K562 (cell line): ENCODE measurements around the gene RXFP1. TPM values are rescaled to one million over a fixed set of nuclear protein-coding genes. Genes with fewer than 3 reads are reported as not detected.

Source experiments
- CBX1 ChIP-seq: sonication (generic); IDR thresholded peaks from 2 replicates; pipeline ENCODE4 v1.6.1; 2016; ENCODE audit warnings: antibody characterized with exemption, low read depth, mild to moderate bottlenecking
- DLX4 ChIP-seq: fragments of 250-450 bp; sonication (Bioruptor Pico); IDR thresholded peaks from 2 replicates; pipeline ENCODE4 v1.6.1; 2021; ENCODE audit warnings: mild to moderate bottlenecking
- E4F1 ChIP-seq: fragments of 250-450 bp; sonication (Bioruptor Pico); IDR thresholded peaks from 2 replicates; pipeline ENCODE4 v1.5.0; 2021; ENCODE audit warnings: mild to moderate bottlenecking, borderline replicate concordance
- MYC ChIP-seq, 2 experiments: fragments of 250-450 bp in 1 of 2; sonication (Bioruptor Pico) in 1 of 2; IDR thresholded peaks; 2 replicates each; pipeline versions ENCODE4 v1.5.1 to v1.6.1; 2012 to 2021; ENCODE audit warnings: low read depth in 2 of 2, borderline replicate concordance in 1 of 2, improper control_type of control experiment in 1 of 2, low read length in 1 of 2, mild to moderate bottlenecking in 1 of 2, moderate library complexity in 1 of 2
- RAD21 ChIP-seq, 2 experiments: fragments of 250-450 bp in 1 of 2; fragments of 450-650 bp in 1 of 2; sonication (Bioruptor Pico) in 1 of 2; formaldehyde crosslinking in 1 of 2; IDR thresholded peaks in 1 of 2; conservative IDR thresholded peaks in 1 of 2; 2 replicates each; pipeline versions ENCODE4 v1.4.0 to v1.8.0; 2020 to 2022; ENCODE audit warnings: mild to moderate bottlenecking in 2 of 2, moderate library complexity in 1 of 2
- RHOXF2B ChIP-seq: fragments of 250-450 bp; sonication (Bioruptor Pico); conservative IDR thresholded peaks from 2 replicates; pipeline ENCODE4 v1.5.1; 2021
- RUNX1 ChIP-seq: sonication (generic); IDR thresholded peaks from 2 replicates; pipeline ENCODE4 v1.6.1; 2016; ENCODE audit warnings: antibody characterized with exemption, low read depth
- SMARCA5 ChIP-seq: fragments of 450-650 bp; IDR thresholded peaks from 2 replicates; pipeline ENCODE4 v1.6.1; 2016
- THRAP3 ChIP-seq: fragments of 450-650 bp; IDR thresholded peaks from 2 replicates; pipeline ENCODE4 v1.6.1; 2016; ENCODE audit warnings: mild to moderate bottlenecking, inconsistent platforms, borderline replicate concordance
- ZBTB1 ChIP-seq: sonication (generic); formaldehyde crosslinking; IDR thresholded peaks from 2 replicates; pipeline ENCODE4 v1.8.1; 2023; ENCODE audit warnings: missing genetic modification reagents, low read depth, mild to moderate bottlenecking, borderline replicate concordance
- polyA plus RNA-seq, 8 experiments: library from polyadenylated mRNA; depleted of rRNA in 4 of 8; stranded (reverse) in 5 of 8; unstranded in 3 of 8; fragments of >200 nt; fragmentation: Nextera tagmentation in 2 of 8; fragmentation: Illumina TruSeq in 1 of 8; extraction: Ambion mirVana in 2 of 8; extraction: Trizol in 1 of 8; gene quantifications; 2 replicates each; pipeline versions ENCODE4 v1.2.1 to v1.2.3, GENCODE V29; 2011 to 2014; ENCODE audit warnings: inconsistent platforms in 1 of 8, missing spikeins in 1 of 8
- total RNA-seq, 7 experiments: library from RNA; depleted of rRNA in 6 of 7; stranded (reverse); fragments of >200 nt in 6 of 7; fragmentation: Illumina TruSeq in 2 of 7; extraction: Trizol in 2 of 7; gene quantifications; 2 replicates each; pipeline versions ENCODE4 v1.2.1 to v1.2.3, GENCODE V29; 2011 to 2021; ENCODE audit warnings: low replicate concordance in 1 of 7
- TF ChIP-seq, protein P1 (sequence below): sonication (generic); formaldehyde crosslinking; IDR thresholded peaks from 2 replicates; pipeline ENCODE4 v1.9.0; 2022; ENCODE audit warnings: mild to moderate bottlenecking, missing genetic modification reagents
- TF ChIP-seq, protein P2 (sequence below), 2 experiments: fragments of 450-650 bp; formaldehyde crosslinking in 1 of 2; IDR thresholded peaks; 2 replicates each; pipeline versions ENCODE4 v1.4.0 to v1.6.1; 2014 to 2020; ENCODE audit warnings: mild to moderate bottlenecking in 2 of 2, borderline replicate concordance in 1 of 2, low read depth in 1 of 2

The RXFP1 gene
- total and polyA plus RNA-seq, 9 of the 15 experiments (the other 6 are each of a cell fraction or from before 2014, with no cell fraction given): 0.03 to 0.06 (median 0.04) TPM; not detected in 6

- TF ChIP-seq, protein P1, sequence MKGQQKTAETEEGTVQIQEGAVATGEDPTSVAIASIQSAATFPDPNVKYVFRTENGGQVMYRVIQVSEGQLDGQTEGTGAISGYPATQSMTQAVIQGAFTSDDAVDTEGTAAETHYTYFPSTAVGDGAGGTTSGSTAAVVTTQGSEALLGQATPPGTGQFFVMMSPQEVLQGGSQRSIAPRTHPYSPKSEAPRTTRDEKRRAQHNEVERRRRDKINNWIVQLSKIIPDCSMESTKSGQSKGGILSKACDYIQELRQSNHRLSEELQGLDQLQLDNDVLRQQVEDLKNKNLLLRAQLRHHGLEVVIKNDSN (CRISPR knock-in tag): no peak
- TF ChIP-seq CBX1: no peak
- TF ChIP-seq RHOXF2B (CRISPR knock-in tag): no peak
- TF ChIP-seq, protein P2, sequence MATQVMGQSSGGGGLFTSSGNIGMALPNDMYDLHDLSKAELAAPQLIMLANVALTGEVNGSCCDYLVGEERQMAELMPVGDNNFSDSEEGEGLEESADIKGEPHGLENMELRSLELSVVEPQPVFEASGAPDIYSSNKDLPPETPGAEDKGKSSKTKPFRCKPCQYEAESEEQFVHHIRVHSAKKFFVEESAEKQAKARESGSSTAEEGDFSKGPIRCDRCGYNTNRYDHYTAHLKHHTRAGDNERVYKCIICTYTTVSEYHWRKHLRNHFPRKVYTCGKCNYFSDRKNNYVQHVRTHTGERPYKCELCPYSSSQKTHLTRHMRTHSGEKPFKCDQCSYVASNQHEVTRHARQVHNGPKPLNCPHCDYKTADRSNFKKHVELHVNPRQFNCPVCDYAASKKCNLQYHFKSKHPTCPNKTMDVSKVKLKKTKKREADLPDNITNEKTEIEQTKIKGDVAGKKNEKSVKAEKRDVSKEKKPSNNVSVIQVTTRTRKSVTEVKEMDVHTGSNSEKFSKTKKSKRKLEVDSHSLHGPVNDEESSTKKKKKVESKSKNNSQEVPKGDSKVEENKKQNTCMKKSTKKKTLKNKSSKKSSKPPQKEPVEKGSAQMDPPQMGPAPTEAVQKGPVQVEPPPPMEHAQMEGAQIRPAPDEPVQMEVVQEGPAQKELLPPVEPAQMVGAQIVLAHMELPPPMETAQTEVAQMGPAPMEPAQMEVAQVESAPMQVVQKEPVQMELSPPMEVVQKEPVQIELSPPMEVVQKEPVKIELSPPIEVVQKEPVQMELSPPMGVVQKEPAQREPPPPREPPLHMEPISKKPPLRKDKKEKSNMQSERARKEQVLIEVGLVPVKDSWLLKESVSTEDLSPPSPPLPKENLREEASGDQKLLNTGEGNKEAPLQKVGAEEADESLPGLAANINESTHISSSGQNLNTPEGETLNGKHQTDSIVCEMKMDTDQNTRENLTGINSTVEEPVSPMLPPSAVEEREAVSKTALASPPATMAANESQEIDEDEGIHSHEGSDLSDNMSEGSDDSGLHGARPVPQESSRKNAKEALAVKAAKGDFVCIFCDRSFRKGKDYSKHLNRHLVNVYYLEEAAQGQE (IDR thresholded peaks at IDR 0.05; ENCODE audit: borderline replicate concordance): peak; percentile 57; the same call in 1 of the 2 replicates
- TF ChIP-seq, protein P2 (CRISPR knock-in tag; IDR thresholded peaks at IDR 0.05; ENCODE audit: low read depth): no peak
- peak; percentile 54 to 63 for TF ChIP-seq RAD21 (CRISPR knock-in tag; conservative IDR thresholded peaks at IDR 0.05 in 1 of 2, IDR thresholded peaks at IDR 0.05 in 1 of 2)
- no peak for TF ChIP-seq MYC (IDR thresholded peaks at IDR 0.05; ENCODE audit: low read depth, low read length)
- no peak for TF ChIP-seq MYC (CRISPR knock-in tag; IDR thresholded peaks at IDR 0.05; ENCODE audit: borderline replicate concordance, low read depth)
- TF ChIP-seq ZBTB1 (CRISPR knock-in tag): no peak
- TF ChIP-seq RUNX1: no peak
- no peak for TF ChIP-seq DLX4 (CRISPR knock-in tag)
- TF ChIP-seq SMARCA5: no peak
- no peak for TF ChIP-seq E4F1
- TF ChIP-seq THRAP3: no peak
Observed at GRCh38 chr4:158578476-158578875, 56.8 kb downstream of the RXFP1 start (continued).
